ENCODE measurements around the gene RBM33. TPM values are rescaled to one million over a fixed set of nuclear protein-coding genes. Genes with fewer than 3 reads are reported as not detected.

The RBM33 gene
- total and polyA plus RNA-seq, 10 of the 15 experiments (the other 5 are each of a cell fraction or from before 2014, with no cell fraction given) = 4.7 to 67.2 (median 24.3) TPM

- no peak for TF ChIP-seq RAD21 (IDR thresholded peaks at IDR 0.05; ENCODE audit: insufficient read depth, low read depth, low read length)
These were observed 146.8 kb downstream of the RBM33 start (continued) for GRCh38 chr7:155791214-155791737.

DNA sequence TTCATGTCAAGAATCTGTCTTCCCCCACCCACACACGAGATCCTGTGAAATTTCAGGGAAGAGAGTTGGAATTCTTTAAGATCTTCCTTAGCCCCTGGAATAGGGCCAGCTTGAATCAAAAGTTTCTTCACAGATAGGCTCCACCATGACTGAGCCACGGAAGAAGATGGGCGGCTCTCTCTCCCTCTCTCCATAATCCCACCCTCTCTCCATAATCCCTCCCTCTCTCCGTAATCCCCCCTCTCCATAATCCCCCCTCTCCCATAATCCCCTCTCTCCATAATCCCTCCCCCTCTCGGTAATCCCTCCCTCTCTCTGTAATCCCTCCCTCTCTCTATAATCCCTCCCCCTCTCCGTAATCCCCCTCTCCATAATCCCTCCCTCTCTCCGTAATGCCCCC lies 147.4 kb downstream of the RBM33 start:
- DNase-seq (ENCODE audit: low read depth, low spot score) (no peak), ATAC-seq (no peak), FAIRE-seq (no peak)
- ChIA-PET POLR2A (no interaction called here), RAD21 (ENCODE audit: unreplicated experiment) (no interaction called here), SMC1A (ENCODE audit: uncharacterized antibody, unreplicated experiment) (no interaction called here), CTCF (no interaction called here)
- Histone ChIP-seq H4K20me1 (ENCODE audit: control insufficient read depth, insufficient read depth) (no peaks in the 10 kb centered on the region), H3K4me2 (ENCODE audit: control insufficient read depth, insufficient read depth) (no peak overlapping the region), H3K4me3 (no peak overlapping the region), H3K9ac (ENCODE audit: control insufficient read depth, insufficient read depth, low read length) (no peak overlapping the region), H3K27me3 (replicated peaks in 1 of 2; ENCODE audit: control insufficient read depth in 2 of 2, insufficient read depth in 2 of 2, low read length in 1 of 2) (no peaks in the 10 kb centered on the region; a peak in 1 of 4 replicates), H3K79me2 (ENCODE audit: control insufficient read depth, insufficient read depth, low read length) (no peaks in the 10 kb centered on the region), H3K9me3 (replicated peaks; ENCODE audit: control insufficient read depth, insufficient read depth, low read length) (no peaks in the 10 kb centered on the region), H3K4me1 (ENCODE audit: control insufficient read depth, insufficient read depth, low read length) (no peaks in the 10 kb centered on the region), H3K36me3 (ENCODE audit: control insufficient read depth in 2 of 2, insufficient read depth in 2 of 2, low read length in 1 of 2) (no peaks in the 10 kb centered on the region), H2AFZ (ENCODE audit: control insufficient read depth, low read depth, low read length) (no peak overlapping the region), H3K27ac (ENCODE audit: control insufficient read depth, insufficient read depth) (no peak overlapping the region)
- WGBS (ENCODE audit: insufficient coverage, insufficient replicate concordance, low lambda C conversion rate, missing lambda C conversion rate) = 40% methylated on average over 6 of the region's 7 CpGs
- in situ Hi-C loops (cut with MboI) = no loop called here
- no TSS peak for BruUV-seq (replicated peaks)
- intact Hi-C loops (cut with micrococcal nuclease; ENCODE audit: unreplicated experiment) = no loop called here
- no peak for TF ChIP-seq TCF3 (IDR thresholded peaks at IDR 0.05; ENCODE audit: borderline replicate concordance, insufficient read depth, low read depth, low read length)
- TF ChIP-seq ZNF592 (IDR thresholded peaks at IDR 0.05) = no peak
- no peak for TF ChIP-seq EED (IDR thresholded peaks at IDR 0.05; ENCODE audit: low read depth)
- no peak for TF ChIP-seq RELB (IDR thresholded peaks at IDR 0.05; ENCODE audit: low read depth)
- no peak for TF ChIP-seq E2F4 (IDR thresholded peaks at IDR 0.05; ENCODE audit: low read depth, low read length)
- TF ChIP-seq PAX8 (IDR thresholded peaks at IDR 0.05) = no peak
- no peak for TF ChIP-seq SREBF1 (IDR thresholded peaks at IDR 0.05; ENCODE audit: low read length)
- TF ChIP-seq MEF2B (IDR thresholded peaks at IDR 0.05; ENCODE audit: partially characterized antibody, poor library complexity, severe bottlenecking) = no peak
- TF ChIP-seq, protein P1, sequence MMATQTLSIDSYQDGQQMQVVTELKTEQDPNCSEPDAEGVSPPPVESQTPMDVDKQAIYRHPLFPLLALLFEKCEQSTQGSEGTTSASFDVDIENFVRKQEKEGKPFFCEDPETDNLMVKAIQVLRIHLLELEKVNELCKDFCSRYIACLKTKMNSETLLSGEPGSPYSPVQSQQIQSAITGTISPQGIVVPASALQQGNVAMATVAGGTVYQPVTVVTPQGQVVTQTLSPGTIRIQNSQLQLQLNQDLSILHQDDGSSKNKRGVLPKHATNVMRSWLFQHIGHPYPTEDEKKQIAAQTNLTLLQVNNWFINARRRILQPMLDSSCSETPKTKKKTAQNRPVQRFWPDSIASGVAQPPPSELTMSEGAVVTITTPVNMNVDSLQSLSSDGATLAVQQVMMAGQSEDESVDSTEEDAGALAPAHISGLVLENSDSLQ (IDR thresholded peaks at IDR 0.05) = no peak
- TF ChIP-seq PBX3 (IDR thresholded peaks at IDR 0.05; ENCODE audit: insufficient replicate concordance, low read depth, low read length) = no peak
- no peak for TF ChIP-seq YBX1 (IDR thresholded peaks at IDR 0.05)
- TF ChIP-seq EP300 (IDR thresholded peaks at IDR 0.05; ENCODE audit: borderline replicate concordance in 1 of 2, control insufficient read depth in 1 of 2, low read depth in 2 of 2, low read length in 2 of 2) = no peak
